GM21619 (cell line): ENCODE data around the gene TBCD.

Source experiments
- ATAC-seq: cut with Tn5 transposase; IDR thresholded peaks from one replicate; pipeline ENCODE4 v1.9.1; 2021; ENCODE audit not compliant: unreplicated experiment

The TBCD gene

DNA sequence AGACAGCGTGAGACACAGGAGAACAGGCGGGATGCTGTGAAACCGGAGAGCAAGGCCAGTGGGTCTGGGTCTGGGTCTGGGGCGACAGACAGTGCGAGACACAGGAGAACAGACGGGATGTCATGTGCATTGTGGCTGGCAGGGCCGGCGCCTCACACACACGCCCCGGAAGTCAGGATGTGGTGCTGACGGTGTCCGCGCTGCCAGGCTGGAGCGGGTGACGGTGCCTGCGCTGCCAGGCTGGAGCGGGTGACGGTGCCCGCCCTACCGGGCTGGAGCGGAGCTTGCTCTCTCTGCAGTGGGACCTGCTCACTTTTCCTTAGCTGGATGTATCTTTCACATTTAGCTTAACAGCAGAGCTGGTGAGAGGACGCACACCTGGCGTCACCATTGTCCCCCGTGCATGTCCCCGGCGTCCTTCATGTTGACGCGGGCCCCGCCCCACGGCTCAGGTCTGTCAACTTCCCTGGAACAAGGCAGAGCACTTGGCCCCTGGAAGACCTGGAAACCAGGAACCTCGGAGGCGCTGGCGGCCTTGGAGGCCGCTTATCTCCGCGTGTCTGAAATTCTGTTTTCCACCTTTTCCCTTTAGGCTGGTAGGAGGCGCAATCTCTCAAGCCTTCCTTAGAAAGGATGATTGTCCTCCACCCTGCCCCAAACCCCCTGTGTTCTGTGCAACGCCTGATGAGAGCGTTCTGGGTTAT, 131.0 kb downstream of the TBCD start:
- no peak for ATAC-seq

DNA sequence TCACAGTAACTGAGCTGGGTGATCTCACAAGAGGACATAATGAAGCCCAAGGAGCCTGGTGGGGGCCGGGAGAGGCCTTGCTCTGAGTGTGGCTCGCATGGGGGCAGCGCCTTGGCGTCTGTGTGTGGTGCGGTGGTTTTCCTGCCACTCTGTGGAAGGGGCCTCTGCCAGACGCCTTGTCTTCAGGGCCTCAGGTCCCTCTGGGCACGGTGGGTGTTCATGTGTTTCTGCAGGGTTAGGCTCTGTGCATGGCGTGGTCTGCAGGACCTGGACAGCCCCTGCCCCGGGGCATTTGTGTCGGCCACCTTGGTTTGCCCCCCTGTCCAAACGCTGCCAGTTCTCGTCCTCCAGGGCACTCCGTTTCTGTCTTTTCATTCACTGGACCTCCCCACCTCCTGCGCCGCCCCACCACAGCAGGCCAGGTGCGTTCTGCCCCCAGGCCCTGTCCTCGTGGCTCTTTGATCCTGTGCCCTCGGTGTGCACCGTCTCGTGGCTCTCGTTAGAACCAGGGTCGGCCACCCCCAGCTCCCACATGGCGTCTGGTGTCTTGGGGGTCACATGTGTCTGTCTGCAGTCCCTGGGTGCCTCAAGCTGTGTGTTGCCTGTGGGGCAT, 131.7 kb downstream of the TBCD start:
- ATAC-seq = no peak

DNA sequence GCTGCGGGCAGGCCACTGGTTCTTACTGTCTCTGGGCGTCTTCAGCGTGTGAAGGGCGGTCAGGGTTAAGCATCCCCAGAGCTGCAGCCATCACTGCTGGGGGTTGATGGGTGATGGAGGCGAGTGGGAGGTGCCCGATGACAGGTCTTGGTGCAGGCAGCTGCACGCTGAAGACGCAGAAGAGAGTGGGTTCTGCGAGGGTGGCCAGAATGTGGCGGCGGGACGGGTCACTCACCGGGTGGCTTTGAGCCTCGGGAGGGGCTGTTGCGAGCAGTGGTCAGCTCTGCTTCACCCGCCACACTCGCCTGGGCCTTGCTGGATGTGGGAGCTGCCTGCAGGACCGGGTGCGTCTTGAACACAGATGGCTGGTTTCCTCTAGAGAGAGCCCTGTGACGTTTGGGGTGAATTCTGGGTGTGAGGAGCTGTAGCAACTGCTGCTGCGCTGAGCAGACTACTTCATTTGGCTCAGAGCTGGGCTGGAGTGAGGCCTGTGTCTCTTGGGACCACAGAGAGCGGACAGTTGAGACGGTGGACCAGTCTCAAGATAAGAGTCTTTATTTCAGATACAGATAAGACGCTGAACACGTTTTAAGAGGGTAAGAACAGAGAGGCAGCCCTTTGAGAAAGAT, 132.6 kb downstream of the TBCD start:
- ATAC-seq = no peak

DNA sequence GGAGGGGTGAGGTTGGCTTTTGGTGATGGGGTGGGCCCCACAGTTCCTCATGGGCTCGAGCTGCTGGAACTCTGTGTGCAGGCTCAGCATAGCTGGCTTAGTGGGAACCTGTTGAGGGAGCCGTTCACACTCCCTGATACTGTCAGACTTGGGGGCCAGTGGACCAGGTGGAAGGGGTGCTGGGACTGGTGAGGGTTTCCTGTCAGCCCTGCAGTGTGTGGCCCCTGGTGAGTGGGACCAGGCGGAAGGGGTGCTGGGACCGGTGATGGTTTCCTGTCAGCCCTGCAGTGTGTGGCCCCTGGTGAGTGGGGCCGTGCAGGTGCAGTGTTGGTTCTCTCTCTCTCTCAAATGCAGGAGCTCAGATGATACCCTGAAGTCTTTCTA, 133.1 kb downstream of the TBCD start:
- no peak for ATAC-seq

DNA sequence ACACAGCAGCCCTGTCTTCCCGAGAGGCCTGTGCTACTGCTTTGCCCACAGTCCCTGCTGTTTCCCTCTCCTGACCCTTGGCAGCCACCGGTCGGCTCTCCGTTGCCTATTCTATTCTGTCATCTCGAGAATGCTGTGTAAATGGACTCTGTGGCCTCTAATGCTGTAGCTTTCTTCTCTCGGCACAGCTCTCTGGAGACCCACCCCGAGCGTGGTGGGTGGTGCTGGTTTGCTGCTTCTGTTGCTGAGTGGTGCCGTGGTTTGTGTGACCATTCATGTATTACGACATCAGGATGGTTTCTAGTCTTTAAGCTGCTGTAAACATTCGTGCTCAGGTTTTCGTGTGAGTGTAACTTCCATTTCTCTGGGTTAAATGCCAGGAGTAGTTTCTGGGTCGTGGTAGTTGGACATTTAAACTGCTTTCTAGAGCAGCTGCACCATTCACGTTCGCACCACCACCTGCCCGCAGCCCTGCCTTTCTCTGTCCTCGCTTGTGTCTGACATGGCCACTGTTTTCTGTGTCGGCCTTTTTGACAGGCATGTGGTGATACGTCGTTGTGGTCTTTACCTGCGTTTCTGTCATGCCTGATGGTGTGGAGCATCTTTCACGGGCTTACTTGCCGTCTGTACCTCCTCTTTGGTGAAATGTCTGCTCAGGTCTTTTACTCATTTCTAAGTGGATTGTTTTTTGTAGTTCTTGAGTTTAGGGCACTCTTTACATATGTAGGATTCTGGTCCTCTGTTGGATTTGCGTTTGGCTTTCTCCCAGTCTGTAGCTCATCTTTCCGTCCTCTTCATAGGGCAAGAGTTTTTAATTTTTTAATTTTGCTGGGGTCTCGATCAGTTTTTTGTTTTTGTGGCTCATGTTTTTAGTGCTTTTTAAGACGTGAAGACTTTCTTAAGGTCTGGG, 135.6 kb downstream of the TBCD start:
- no peak for ATAC-seq

DNA sequence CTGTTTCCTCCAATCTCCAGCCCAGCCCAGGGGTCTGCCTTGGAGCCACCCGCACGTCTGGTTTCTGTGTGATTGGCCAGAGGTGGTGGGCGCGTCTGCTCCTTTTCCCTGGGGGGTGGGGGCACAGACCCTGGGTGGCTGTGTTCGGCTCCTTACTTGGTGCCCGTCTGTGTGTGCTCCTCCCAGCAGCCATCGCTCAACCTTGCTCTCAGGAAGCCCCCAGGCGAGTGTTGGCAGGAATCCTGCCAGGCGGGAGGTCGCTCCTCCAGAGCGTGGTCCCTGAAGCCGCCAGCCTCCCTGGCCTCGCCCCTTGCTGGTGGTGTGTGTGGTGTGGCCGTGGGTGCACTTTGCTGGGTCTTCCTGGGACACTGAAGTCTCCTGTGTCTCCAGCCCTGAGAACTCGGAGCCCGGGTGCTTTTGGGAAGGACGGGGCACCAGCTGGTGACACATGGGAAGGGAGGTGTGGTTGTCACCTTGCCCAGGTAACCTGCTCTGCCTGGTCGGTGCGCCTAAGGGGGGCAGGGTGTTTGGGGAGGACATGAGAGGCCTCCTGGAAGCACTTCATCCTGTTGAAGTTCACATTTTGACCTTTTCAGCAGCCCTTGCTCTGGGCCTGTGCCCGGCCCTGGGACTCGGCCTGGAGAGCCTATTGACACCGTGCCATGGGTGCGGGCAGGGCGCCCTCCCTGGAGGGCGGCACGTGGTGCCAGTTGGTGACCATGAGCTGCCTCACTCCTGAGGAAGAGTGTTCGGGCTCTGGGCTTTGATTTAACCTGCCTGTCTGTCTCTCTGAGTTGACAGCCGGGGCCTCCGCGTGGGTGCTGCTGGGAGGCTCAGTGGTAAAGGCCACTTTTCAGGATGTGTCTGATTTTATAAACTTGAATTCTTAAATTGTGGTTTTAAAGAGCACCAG, 137.0 kb downstream of the TBCD start:
- ATAC-seq = no peak

DNA sequence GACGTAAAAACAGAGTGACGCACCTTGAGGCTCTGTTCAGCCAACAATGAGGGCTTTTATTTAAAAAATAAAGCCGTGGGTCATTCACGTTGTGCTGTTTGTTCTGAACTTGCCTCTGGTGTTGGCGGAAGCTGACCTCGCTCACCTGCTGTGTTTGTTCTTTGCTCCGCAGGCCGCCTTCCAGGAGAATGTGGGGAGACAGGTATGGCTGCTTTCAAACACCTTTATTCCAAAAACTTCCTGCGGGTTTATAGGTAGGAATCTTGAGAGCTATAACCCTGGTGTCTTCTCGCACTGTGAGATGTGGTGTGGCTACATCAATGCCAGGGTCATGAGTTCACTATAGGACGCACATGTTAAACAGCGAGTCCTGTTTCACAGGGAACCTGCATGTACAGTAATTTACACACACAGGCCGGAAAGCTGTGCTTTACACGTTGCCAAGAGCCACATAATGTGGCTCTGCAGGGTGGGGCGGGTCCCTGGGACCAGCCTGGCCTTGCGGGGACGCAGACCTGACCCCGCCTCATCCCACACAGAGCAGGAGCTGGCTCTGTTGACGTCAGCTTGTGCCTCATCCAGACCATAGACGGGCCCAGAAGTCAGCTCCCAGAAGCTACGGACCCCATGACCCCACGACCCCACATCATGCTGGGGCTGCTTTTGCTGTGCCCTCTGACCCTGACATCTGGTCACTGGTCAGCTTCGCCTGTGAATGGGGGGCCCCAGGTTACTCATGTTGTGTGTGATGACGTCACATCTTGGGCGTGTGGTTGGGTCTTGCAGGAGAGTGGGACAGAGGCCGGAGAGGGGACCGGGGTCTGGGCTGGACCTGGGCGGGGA, 137.9 kb downstream of the TBCD start:
- no peak for ATAC-seq

DNA sequence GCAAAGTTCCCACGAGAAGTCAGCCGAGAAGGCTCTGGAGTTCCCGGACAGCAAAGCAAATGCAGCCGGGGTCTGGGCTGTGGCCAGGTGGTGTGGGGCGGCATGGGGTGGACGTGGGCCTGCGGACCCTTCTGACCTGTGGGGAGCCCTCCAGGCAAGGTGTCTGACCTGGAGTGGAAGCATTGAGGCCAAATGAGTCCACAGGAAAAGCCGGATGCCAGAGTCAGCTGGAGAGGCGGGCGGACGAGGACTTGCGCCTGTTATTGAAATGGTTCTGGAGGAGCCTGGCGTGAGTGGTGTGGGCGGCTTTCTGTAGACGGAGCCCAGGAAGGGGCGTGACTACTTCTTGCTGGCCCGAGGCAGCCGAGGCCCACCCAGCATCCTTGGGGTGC, 138.5 kb downstream of the TBCD start:
- ATAC-seq = no peak

DNA sequence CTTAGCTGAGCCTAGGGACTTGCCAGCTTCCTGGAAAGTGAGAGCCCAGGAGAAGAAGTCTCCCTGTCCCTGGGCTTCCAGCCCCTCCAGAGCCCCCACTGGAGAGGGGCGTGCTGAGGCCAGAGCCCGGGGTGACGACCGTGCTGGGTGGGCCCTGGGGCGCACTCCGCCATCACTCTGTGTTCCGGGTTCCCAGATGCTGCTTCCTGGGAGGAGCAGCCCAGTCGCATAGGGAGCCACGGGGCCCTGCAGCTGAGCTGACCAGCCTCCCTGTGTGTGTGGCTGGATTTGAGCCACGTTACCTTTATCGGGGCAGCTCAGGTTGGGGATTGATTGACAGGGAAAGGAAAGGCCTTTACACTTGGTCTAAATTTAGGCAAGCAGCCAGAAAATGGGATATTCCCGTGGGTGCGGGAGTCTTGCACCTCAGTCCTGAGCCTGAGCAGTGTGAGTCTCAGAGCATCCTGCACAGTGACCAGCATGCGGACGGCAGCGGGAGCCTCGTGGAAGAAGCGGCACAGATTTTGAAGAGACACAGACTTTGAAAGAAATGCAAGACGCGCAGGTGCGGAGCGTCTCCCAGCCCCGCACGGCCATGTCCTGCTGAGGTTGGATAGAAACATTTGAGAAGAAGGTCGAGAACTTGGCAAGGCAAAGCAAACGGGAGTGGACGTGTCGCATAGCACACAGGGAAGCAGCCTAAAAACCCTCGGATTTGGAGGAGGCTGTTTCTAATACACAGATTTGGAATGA, 139.2 kb downstream of the TBCD start:
- no peak for ATAC-seq

DNA sequence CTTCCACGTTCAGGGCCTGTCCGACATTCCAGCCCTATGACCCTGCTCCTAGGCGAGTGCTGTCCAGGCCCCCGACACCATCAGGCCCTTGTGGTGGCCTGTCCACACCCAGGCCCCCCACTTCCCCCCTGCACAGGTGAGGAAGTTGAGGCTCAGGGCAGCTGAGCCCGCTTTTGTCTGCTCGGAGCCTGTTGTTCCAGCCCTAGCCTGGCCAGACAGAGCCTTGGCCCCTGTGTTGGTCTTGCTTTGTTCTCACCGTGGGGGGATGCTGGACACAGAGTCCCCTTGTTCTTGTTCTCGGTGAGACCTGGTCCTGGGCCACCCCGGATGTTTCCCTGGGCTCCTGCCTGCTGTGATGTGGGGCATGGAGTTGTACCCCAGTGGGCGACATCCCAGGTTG, 140.0 kb downstream of the TBCD start:
- no peak for ATAC-seq

DNA sequence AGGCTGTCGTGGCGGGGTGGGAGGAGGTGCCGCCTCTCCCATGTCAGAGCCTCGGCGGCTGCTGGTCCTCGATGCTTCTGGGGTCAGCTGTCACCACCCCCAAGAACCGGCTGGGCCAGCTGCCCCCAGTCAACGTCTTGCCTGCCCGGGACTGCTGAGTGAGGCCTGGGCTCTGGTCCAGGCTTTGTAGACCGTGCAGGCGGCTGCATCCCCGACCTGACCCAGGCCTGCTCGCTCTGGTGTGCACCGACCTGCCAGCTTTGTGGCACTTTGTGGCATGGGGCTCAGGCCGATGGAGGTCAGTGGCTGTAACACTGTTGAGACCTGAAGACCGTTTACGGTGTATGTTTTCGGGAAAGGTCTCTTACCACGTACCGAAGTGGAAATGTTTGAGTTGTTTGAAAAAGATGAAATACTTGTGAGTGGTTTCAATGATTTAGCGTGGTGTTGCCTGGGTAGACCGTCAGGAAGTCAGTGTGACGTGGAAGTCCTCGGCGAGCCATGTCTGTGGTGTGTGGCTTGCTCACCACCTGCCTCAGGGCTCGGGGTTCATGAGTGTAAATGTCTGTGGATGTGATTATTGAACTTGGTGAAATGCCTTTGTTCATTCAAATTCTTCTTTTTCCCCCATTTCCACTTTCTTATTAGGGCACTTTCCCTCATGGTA, 141.2 kb downstream of the TBCD start:
- no peak for ATAC-seq

DNA sequence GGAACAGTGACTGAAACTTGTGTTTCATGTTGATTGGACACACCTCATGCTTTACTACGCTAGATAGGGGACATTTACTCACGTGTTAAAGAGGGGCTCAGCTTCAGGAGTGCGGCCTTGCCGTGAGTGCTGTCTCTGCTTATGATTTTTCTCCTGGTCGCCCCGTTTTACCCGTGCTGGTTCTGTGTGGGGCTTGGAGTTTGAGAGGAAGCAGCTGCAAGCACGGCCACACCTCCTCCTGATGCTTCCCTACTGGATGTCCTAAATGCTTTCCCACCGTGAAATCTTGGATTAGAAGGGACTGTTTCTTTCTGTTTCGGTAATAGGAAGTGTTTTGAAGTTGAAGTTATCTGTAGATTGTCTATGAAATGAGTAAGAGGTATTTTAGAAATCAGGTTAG, 141.9 kb downstream of the TBCD start:
- no peak for ATAC-seq

DNA sequence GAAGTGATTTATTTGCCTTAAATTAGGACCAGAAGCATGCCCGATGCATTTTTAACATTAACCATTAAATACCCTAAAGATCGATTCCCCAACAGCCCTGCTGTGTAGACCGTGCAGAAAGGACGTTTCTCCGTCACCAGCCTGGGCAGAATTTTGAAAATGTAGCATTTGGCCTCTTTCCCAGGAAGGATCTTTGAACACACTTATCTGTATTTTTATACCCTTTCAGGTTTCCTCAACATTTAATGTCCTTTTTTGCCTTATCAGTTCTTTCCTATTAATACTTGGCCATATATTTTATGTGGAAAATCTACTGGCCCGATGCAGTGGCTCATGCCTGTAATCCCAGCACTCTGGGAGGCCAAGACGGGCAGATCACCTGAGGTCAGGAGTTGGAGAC, 142.5 kb downstream of the TBCD start:
- no peak for ATAC-seq

DNA sequence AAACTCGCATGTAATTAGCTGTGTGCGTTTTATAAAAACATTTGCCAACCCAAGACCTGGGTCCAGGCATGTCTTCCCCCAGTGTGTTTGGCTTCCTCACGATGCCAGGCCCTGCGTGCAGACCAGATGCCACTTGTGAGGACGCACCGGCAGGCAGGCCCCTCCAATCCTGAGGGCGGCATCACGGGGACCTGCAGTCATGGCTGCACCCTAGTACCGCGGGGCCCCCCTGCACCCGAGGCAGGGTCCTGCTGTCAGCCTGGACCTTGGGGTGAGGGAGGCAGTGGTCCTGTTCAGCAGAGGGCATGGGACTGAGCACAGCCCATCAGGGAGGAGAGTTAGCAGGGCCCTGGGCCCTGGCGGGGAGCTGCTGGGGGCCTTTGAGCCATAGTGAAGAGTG, 143.2 kb downstream of the TBCD start:
- ATAC-seq = no peak

DNA sequence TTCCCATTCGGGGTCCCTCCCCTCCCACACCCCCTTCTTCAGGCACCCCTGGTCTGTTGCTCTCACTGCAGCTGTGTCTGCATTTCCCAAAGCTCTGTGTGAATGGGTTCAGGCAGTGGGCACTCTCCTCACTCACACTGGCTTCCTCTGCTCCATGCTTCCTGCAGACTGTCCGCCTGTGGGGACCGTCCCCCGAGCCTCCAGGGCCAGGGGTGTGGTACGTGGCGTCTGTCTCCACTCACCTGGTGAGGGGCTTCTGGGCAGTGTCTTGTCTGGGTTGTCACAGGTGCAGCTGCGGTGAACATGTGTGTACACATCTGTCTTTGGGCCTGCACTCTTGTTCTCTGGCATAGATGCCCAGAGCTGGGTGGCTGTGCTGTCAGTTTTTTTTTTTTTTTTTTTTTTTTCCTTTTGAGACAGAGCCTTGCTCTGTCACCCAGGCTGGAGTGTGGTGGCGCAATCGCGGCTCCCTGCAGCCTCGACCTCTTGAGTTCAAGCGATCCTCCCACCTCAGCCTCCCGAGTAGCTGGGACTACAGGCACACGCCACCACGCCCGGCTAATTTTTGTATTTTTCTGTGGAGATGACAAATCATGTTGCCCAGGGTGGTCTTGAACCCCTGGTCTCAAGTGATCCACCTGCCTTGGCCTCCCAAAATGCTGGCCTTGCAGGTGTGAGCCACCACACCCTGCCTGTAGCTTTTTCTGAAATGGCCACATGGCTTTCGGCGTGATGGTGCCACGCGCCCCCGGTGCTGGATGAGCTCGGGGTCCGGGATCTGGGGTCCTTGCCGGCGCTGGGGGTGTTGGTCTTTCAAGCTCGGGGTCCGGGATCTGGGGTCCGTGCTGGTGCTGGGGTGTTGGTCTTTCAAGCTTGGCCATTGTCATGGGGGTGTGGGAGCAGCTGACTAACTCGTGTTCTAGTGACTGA, 144.5 kb downstream of the TBCD start:
- ATAC-seq = no peak

DNA sequence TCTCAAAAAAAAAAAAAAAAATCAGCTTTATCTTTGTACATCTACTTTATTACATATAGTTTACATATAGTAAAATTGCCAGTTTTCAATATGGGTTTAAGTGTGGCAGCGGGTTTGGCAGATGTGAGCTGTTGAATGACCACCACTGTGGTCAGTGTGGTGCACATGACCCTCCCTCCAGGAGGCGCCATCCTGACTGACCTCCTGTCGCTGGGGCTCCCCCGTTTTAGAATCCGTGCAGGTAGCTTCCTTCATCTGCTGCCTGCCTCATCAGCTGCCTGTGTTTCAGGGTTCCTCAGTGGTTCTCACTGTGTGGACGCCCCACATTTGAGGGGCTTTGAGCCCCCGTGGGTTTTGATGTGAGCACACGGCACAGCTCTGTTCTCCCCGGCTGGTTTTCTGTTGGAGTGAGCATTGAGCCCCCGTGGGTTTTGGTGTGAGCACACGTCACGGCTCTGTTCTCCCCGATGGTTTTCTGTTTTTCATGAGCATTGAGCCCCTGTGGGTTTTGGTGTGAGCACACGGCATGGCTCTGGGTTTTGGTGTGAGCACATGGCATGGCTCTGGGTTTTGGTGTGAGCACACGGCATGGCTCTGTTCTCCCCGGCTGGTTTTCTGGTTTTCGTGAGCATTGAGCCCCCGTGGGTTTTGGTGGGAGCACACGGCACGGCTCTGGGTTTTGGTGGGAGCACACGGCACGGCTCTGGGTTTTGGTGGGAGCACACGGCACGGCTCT, 145.8 kb downstream of the TBCD start:
- ATAC-seq = no peak
